Measurements from ENCODE around the gene DSG1.

DNA sequence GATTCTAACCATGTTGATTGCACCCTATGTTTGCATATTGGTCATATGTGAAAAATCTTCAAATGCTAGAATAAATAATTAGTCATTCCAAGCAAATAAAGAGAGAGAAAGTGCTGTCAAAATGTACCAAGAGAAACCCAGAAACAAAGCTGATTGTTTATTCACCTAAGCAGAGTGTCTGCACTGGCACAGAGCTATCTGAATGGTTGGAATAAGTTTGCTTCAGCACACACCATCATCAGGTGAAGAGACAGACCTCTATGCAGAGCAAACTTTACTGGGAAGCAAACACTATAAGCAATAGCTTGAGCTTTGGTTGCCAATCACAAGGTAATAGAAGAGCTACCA is 84.0 kb downstream of the DSG1 start:
- TF ChIP-seq, protein P1, sequence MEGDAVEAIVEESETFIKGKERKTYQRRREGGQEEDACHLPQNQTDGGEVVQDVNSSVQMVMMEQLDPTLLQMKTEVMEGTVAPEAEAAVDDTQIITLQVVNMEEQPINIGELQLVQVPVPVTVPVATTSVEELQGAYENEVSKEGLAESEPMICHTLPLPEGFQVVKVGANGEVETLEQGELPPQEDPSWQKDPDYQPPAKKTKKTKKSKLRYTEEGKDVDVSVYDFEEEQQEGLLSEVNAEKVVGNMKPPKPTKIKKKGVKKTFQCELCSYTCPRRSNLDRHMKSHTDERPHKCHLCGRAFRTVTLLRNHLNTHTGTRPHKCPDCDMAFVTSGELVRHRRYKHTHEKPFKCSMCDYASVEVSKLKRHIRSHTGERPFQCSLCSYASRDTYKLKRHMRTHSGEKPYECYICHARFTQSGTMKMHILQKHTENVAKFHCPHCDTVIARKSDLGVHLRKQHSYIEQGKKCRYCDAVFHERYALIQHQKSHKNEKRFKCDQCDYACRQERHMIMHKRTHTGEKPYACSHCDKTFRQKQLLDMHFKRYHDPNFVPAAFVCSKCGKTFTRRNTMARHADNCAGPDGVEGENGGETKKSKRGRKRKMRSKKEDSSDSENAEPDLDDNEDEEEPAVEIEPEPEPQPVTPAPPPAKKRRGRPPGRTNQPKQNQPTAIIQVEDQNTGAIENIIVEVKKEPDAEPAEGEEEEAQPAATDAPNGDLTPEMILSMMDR (IDR thresholded peaks at IDR 0.05) = no peak
- no peak for TF ChIP-seq EP300 (IDR thresholded peaks at IDR 0.05)

Data from upper lobe of left lung (tissue), 4 donors.